ENCODE results near the gene AMBP. TPM values are rescaled to one million over a fixed set of nuclear protein-coding genes. Genes with fewer than 3 reads are reported as not detected.

Gene AMBP
- total and polyA plus RNA-seq, 2 of the 13 experiments (the other 11 are each of a cell fraction or from before 2014, with no cell fraction given) = 1,510 to 2,580 TPM

DNA sequence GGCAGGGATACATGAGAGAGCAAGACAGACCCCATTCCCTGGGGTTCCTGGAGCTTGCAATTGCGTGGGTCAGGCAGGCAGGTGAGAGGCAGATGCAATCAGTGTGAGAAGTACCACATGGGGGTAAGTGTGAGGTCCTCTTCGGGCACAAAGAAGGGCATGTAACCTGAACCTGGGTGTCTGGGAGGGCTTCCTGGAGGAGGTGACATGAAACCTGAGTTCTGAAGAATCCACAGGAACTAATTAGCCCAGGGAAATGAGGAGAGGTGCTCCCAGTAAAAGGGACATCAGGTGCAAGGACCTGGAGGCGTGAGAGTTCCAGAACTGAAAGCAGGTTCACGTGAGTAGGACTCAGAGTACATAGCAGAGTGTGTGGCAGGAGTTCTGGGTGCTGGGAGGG lies 2.5 kb downstream of the AMBP start (continued):
- TF ChIP-seq ZSCAN30 (CRISPR knock-in tag; IDR thresholded peaks at IDR 0.05) = no peak
- TF ChIP-seq, protein P1, sequence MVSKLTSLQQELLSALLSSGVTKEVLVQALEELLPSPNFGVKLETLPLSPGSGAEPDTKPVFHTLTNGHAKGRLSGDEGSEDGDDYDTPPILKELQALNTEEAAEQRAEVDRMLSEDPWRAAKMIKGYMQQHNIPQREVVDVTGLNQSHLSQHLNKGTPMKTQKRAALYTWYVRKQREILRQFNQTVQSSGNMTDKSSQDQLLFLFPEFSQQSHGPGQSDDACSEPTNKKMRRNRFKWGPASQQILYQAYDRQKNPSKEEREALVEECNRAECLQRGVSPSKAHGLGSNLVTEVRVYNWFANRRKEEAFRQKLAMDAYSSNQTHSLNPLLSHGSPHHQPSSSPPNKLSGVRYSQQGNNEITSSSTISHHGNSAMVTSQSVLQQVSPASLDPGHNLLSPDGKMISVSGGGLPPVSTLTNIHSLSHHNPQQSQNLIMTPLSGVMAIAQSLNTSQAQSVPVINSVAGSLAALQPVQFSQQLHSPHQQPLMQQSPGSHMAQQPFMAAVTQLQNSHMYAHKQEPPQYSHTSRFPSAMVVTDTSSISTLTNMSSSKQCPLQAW (CRISPR knock-in tag; IDR thresholded peaks at IDR 0.05) = peak; percentile 26; the same call in 1 of the 2 replicates
- TF ChIP-seq ZNF557 (CRISPR knock-in tag; IDR thresholded peaks at IDR 0.05) = no peak
- TF ChIP-seq, protein P2, sequence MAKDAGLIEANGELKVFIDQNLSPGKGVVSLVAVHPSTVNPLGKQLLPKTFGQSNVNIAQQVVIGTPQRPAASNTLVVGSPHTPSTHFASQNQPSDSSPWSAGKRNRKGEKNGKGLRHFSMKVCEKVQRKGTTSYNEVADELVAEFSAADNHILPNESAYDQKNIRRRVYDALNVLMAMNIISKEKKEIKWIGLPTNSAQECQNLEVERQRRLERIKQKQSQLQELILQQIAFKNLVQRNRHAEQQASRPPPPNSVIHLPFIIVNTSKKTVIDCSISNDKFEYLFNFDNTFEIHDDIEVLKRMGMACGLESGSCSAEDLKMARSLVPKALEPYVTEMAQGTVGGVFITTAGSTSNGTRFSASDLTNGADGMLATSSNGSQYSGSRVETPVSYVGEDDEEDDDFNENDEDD (CRISPR knock-in tag; IDR thresholded peaks at IDR 0.05; ENCODE audit: borderline replicate concordance) = no peak
- 0 out of 2 replicates have a peak, but pooled peaks have one; percentile 24 for TF ChIP-seq KMT2A (CRISPR knock-in tag; IDR thresholded peaks at IDR 0.05)
- TF ChIP-seq, protein P3, sequence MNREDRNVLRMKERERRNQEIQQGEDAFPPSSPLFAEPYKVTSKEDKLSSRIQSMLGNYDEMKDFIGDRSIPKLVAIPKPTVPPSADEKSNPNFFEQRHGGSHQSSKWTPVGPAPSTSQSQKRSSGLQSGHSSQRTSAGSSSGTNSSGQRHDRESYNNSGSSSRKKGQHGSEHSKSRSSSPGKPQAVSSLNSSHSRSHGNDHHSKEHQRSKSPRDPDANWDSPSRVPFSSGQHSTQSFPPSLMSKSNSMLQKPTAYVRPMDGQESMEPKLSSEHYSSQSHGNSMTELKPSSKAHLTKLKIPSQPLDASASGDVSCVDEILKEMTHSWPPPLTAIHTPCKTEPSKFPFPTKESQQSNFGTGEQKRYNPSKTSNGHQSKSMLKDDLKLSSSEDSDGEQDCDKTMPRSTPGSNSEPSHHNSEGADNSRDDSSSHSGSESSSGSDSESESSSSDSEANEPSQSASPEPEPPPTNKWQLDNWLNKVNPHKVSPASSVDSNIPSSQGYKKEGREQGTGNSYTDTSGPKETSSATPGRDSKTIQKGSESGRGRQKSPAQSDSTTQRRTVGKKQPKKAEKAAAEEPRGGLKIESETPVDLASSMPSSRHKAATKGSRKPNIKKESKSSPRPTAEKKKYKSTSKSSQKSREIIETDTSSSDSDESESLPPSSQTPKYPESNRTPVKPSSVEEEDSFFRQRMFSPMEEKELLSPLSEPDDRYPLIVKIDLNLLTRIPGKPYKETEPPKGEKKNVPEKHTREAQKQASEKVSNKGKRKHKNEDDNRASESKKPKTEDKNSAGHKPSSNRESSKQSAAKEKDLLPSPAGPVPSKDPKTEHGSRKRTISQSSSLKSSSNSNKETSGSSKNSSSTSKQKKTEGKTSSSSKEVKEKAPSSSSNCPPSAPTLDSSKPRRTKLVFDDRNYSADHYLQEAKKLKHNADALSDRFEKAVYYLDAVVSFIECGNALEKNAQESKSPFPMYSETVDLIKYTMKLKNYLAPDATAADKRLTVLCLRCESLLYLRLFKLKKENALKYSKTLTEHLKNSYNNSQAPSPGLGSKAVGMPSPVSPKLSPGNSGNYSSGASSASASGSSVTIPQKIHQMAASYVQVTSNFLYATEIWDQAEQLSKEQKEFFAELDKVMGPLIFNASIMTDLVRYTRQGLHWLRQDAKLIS (CRISPR knock-in tag; IDR thresholded peaks at IDR 0.05) = no peak
- TF ChIP-seq JUND (CRISPR knock-in tag; IDR thresholded peaks at IDR 0.05) = no peak
- no peak for TF ChIP-seq ZNF24 (IDR thresholded peaks at IDR 0.05)
